Suprapubic skin (tissue), 4 donors: ENCODE measurements around the gene STK32B.

ENCODE experiments used
- CTCF ChIP-seq, 2 donors: fragments of 200-600 bp in 1 of 2; fragments of 450-650 bp in 1 of 2; sonication (generic) in 1 of 2; IDR thresholded peaks; one replicate each; pipeline ENCODE4 v1.5.1; 2016 to 2019; ENCODE audit warnings: antibody characterized with exemption in 2 of 2, mild to moderate bottlenecking in 1 of 2, moderate library complexity in 1 of 2
- EP300 ChIP-seq: sonication (generic); formaldehyde crosslinking; IDR thresholded peaks from one replicate; pipeline ENCODE4 v1.6.1; 2017; ENCODE audit warnings: antibody characterized with exemption
- POLR2A ChIP-seq, 2 donors: fragments of 450-650 bp; IDR thresholded peaks; one replicate each; pipeline ENCODE4 v1.6.1; 2017; ENCODE audit warnings: antibody characterized with exemption in 2 of 2, mild to moderate bottlenecking in 2 of 2, moderate library complexity in 2 of 2
- POLR2AphosphoS5 ChIP-seq, 3 donors: sonication (generic); formaldehyde crosslinking; IDR thresholded peaks; one replicate each; pipeline ENCODE4 v1.6.1; 2017; ENCODE audit warnings: antibody characterized with exemption in 3 of 3

DNA sequence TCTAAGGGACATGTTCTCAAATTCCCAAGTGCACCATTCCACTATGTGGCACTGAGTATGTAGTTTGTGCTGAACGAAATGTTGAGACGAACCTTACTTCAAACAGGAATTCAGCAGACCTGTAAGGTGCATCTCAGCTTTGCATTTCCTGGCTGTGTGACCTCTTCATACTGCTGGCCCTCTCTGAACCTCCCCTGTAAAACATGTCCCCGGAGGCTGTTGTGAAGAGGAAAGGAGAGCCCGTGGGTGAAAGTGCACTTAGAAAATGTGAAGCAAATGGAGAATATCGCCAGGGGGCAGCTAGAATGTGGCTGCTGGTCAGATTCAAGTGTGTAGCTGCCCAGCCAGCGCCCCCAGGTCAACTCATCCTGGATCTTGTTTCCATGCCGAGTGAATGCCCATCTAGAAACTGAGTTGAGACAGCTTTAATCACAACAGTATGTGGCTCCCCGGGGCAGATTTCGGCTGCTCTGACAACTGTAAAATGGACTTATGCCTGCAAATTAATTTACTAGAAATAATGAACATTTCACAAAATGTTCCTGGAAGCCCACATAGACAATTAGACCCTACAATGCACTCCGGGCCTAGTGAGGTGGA lies 393.7 kb downstream of the STK32B start:
- TF ChIP-seq CTCF (IDR thresholded peaks at IDR 0.05), result no peak
- TF ChIP-seq POLR2A (IDR thresholded peaks at IDR 0.05), result no peak
- TF ChIP-seq POLR2AphosphoS5 (IDR thresholded peaks at IDR 0.05), result no peak
- no peak for TF ChIP-seq EP300
